ENCODE measurements around the gene PCDHGA6. TPM values are rescaled to one million over a fixed set of nuclear protein-coding genes. Genes with fewer than 3 reads are reported as not detected.
A peak's percentile ranks its signal among the peaks of the same experiment; 100 is the strongest.

PCDHGA6 gene
- total and polyA plus RNA-seq, 12 donors: 1.2 to 10.6 (median 8.1) TPM

- WGBS, 2 donors: 27 to 32% methylated on average over 13 of the region's 13 CpGs
- no peak for DNase-seq
- Histone ChIP-seq H3K36me3 (peaks cover 0 to 52% (median 0%) of the 10 kb centered on the region in 9 donors), H3K4me1 (peaks cover 0 to 25% (median 6%) of the 10 kb centered on the region in 9 donors), H3K27ac (no peak overlapping the region), H3K27me3 (peaks cover 0 to 99% (median 0%) of the 10 kb centered on the region in 7 donors), H3K9me3 (peaks cover 0 to 100% (median 69%) of the 10 kb centered on the region in 11 donors), H3K4me3 (peak overlapping the region in 8 of 10 donors; percentile 11 to 42 (median 36))
- intact Hi-C loops (cut with DNase I): loop anchor here in 4 of 10 donors (2.0 to 10.0 kb wide), 4 partner anchors 55 to 103 kb away; partner anchors contain the start of gene PCDHGA3 (in 1 of the 4)
- TF ChIP-seq CTCF (IDR thresholded peaks at IDR 0.05): no peak
- ATAC-seq: no peak
Measured at GRCh38 chr5:141421489-141421855, 47.8 kb downstream of the PCDHGA6 start.

GRCh38 chr5:141422742-141423291 is 49.1 kb downstream of the PCDHGA6 start:
- no peak for DNase-seq
- WGBS, 2 donors: 31 to 35% methylated on average over 42 of the region's 42 CpGs
- no peak for TF ChIP-seq CTCF (IDR thresholded peaks at IDR 0.05)
- H3K4me3 ChIP-seq: no peak overlapping the region
- H3K9me3 ChIP-seq: peaks cover 0 to 100% (median 82%) of the 10 kb centered on the region in 11 donors
- H3K27me3 ChIP-seq: peaks cover 0 to 99% (median 0%) of the 10 kb centered on the region in 7 donors
- H3K4me1 ChIP-seq: peaks cover 0 to 20% (median 6%) of the 10 kb centered on the region in 9 donors
- intact Hi-C loops (cut with DNase I): loop anchor here in 3 of 10 donors (5.0 to 10.0 kb wide), 3 partner anchors 81 to 102 kb away; partner anchors contain the start of gene PCDHGA3 (in 1 of the 3)
- no peak for ATAC-seq
- no peak overlapping the region for H3K27ac ChIP-seq
- peaks cover 0 to 65% (median 0%) of the 10 kb centered on the region in 9 donors for H3K36me3 ChIP-seq

- no peak for DNase-seq
- H3K4me1 ChIP-seq: peaks cover 0 to 22% (median 0%) of the 10 kb centered on the region in 9 donors
- H3K36me3 ChIP-seq: peaks cover 0 to 60% (median 0%) of the 10 kb centered on the region in 9 donors
- WGBS, 2 donors: 54 to 55% methylated on average over 53 of the region's 53 CpGs
- intact Hi-C loops (cut with DNase I): loop anchor here in 2 of 10 donors (5.0 to 10.0 kb wide), 2 partner anchors 94 to 97 kb away; no protein-coding TSS in a partner anchor
- peaks cover 0 to 100% (median 77%) of the 10 kb centered on the region in 11 donors for H3K9me3 ChIP-seq
- H3K27me3 ChIP-seq: peaks cover 0 to 98% (median 0%) of the 10 kb centered on the region in 7 donors
- no peak overlapping the region for H3K4me3 ChIP-seq
- peak in 1 of 8 donors; percentile 18 for ATAC-seq
- TF ChIP-seq CTCF (IDR thresholded peaks at IDR 0.05): no peak
- no peak overlapping the region for H3K27ac ChIP-seq
Measured at GRCh38 chr5:141427783-141428426, 54.2 kb downstream of the PCDHGA6 start.

Other genes starting within 250 kb of the PCDHGA6 start
Only the 30 nearest of the 36 such genes appear.
- gene PCDHB9, start 186.7 kb upstream of the PCDHGA6 start, total RNA-seq: 1 to 10 TPM in 5 of 10 donors, under 1 TPM in 5; 0.34 to 3.4 (median 1.1) TPM
- under 1 TPM; 0.25 to 0.59 TPM for gene PCDHB9, start 186.7 kb upstream of the PCDHGA6 start, polyA plus RNA-seq
- gene PCDHB10, start 181.5 kb upstream of the PCDHGA6 start, total RNA-seq: 1 to 10 TPM in 3 of 10 donors, under 1 TPM in 7; 0.28 to 1.3 (median 0.68) TPM
- gene PCDHB10, start 181.5 kb upstream of the PCDHGA6 start, polyA plus RNA-seq: under 1 TPM; 0.42 to 0.59 TPM
- gene PCDHB11, start 174.3 kb upstream of the PCDHGA6 start, total RNA-seq: 1 to 10 TPM in 7 of 10 donors, under 1 TPM in 3; 0.64 to 2.8 (median 1.4) TPM
- gene PCDHB11, start 174.3 kb upstream of the PCDHGA6 start, polyA plus RNA-seq: under 1 TPM; 0.26 to 0.37 TPM
- 1 to 10 TPM in 6 of 10 donors, under 1 TPM in 4; 0.79 to 1.7 (median 1.1) TPM for gene PCDHB12, start 165.2 kb upstream of the PCDHGA6 start, total RNA-seq
- under 1 TPM; 0.51 to 0.58 TPM for gene PCDHB12, start 165.2 kb upstream of the PCDHGA6 start, polyA plus RNA-seq
- gene PCDHB13, start 160.0 kb upstream of the PCDHGA6 start, total RNA-seq: 1 to 10 TPM; 2.7 to 5.4 (median 3.6) TPM
- 1 to 10 TPM; 1.0 to 1.3 TPM for gene PCDHB13, start 160.0 kb upstream of the PCDHGA6 start, polyA plus RNA-seq
- gene PCDHB14, start 150.5 kb upstream of the PCDHGA6 start, total RNA-seq: 1 to 10 TPM; 1.4 to 9.0 (median 4.2) TPM
- gene PCDHB14, start 150.5 kb upstream of the PCDHGA6 start, polyA plus RNA-seq: 1 to 10 TPM; 1.2 to 2.2 TPM
- 10 to 100 TPM in 2 of 10 donors, 1 to 10 TPM in 8; 3.3 to 10.5 (median 5.2) TPM for gene PCDHB15, start 128.5 kb upstream of the PCDHGA6 start, total RNA-seq
- 1 to 10 TPM; 2.3 to 3.4 TPM for gene PCDHB15, start 128.5 kb upstream of the PCDHGA6 start, polyA plus RNA-seq
- under 1 TPM in 2 of 10 donors, not detected in 8; 0.28 TPM for gene SLC25A2, start 69.8 kb upstream of the PCDHGA6 start, total RNA-seq
- gene SLC25A2, start 69.8 kb upstream of the PCDHGA6 start, polyA plus RNA-seq: under 1 TPM in 1 of 2 donors, not detected in 1; 0.22 TPM
- 100 to 1,000 TPM in 8 of 10 donors, 10 to 100 TPM in 2; 93.4 to 111 (median 107) TPM for gene TAF7, start 53.1 kb upstream of the PCDHGA6 start, total RNA-seq
- 10 to 100 TPM; 33.1 to 89.9 TPM for gene TAF7, start 53.1 kb upstream of the PCDHGA6 start, polyA plus RNA-seq
- gene PCDHGA1, start 43.4 kb upstream of the PCDHGA6 start, total RNA-seq: 1 to 10 TPM; 2.1 to 5.0 (median 2.8) TPM
- gene PCDHGA1, start 43.4 kb upstream of the PCDHGA6 start, polyA plus RNA-seq: 1 to 10 TPM in 1 of 2 donors, under 1 TPM in 1; 0.57 to 1.5 TPM
- 10 to 100 TPM in 6 of 10 donors, 1 to 10 TPM in 4; 7.0 to 15.3 (median 12.2) TPM for gene PCDHGA2, start 35.1 kb upstream of the PCDHGA6 start, total RNA-seq
- gene PCDHGA2, start 35.1 kb upstream of the PCDHGA6 start, polyA plus RNA-seq: 1 to 10 TPM; 1.6 to 2.0 TPM
- gene PCDHGA3, start 30.1 kb upstream of the PCDHGA6 start, total RNA-seq: 10 to 100 TPM; 10.0 to 21.0 (median 15.2) TPM
- 1 to 10 TPM; 1.3 to 7.5 TPM for gene PCDHGA3, start 30.1 kb upstream of the PCDHGA6 start, polyA plus RNA-seq
- gene PCDHGB1, start 23.8 kb upstream of the PCDHGA6 start, total RNA-seq: 10 to 100 TPM in 3 of 10 donors, 1 to 10 TPM in 7; 5.2 to 13.2 (median 9.0) TPM
- 1 to 10 TPM in 1 of 2 donors, under 1 TPM in 1; 0.19 to 7.2 TPM for gene PCDHGB1, start 23.8 kb upstream of the PCDHGA6 start, polyA plus RNA-seq
- gene PCDHGA4, start 18.9 kb upstream of the PCDHGA6 start, total RNA-seq: 10 to 100 TPM in 8 of 10 donors, 1 to 10 TPM in 2; 7.4 to 16.0 (median 10.5) TPM
- 1 to 10 TPM in 1 of 2 donors, under 1 TPM in 1; 0.70 to 4.8 TPM for gene PCDHGA4, start 18.9 kb upstream of the PCDHGA6 start, polyA plus RNA-seq
- gene PCDHGB2, start 13.9 kb upstream of the PCDHGA6 start, total RNA-seq: 10 to 100 TPM in 7 of 10 donors, 1 to 10 TPM in 3; 8.2 to 17.0 (median 11.5) TPM
- 1 to 10 TPM in 1 of 2 donors, under 1 TPM in 1; 0.64 to 5.2 TPM for gene PCDHGB2, start 13.9 kb upstream of the PCDHGA6 start, polyA plus RNA-seq
- gene PCDHGA5, start 9.7 kb upstream of the PCDHGA6 start, total RNA-seq: 1 to 10 TPM; 5.5 to 9.7 (median 7.1) TPM
- 1 to 10 TPM in 1 of 2 donors, under 1 TPM in 1; 0.59 to 5.3 TPM for gene PCDHGA5, start 9.7 kb upstream of the PCDHGA6 start, polyA plus RNA-seq
- 10 to 100 TPM in 3 of 10 donors, 1 to 10 TPM in 7; 7.0 to 14.0 (median 9.3) TPM for gene PCDHGB3, start 3.6 kb upstream of the PCDHGA6 start, total RNA-seq
- gene PCDHGB3, start 3.6 kb upstream of the PCDHGA6 start, polyA plus RNA-seq: 1 to 10 TPM in 1 of 2 donors, under 1 TPM in 1; 0.39 to 5.1 TPM
- 10 to 100 TPM in 1 of 10 donors, 1 to 10 TPM in 9; 5.9 to 11.5 (median 8.1) TPM for gene PCDHGA7, start 8.9 kb downstream of the PCDHGA6 start, total RNA-seq
- gene PCDHGA7, start 8.9 kb downstream of the PCDHGA6 start, polyA plus RNA-seq: 1 to 10 TPM in 1 of 2 donors, under 1 TPM in 1; 0.54 to 6.4 TPM
- gene PCDHGB4, start 13.8 kb downstream of the PCDHGA6 start, total RNA-seq: 10 to 100 TPM in 1 of 10 donors, 1 to 10 TPM in 9; 5.1 to 10.9 (median 7.3) TPM
- 1 to 10 TPM in 1 of 2 donors, under 1 TPM in 1; 0.96 to 3.3 TPM for gene PCDHGB4, start 13.8 kb downstream of the PCDHGA6 start, polyA plus RNA-seq
- gene PCDHGA8, start 18.7 kb downstream of the PCDHGA6 start, total RNA-seq: 10 to 100 TPM in 1 of 10 donors, 1 to 10 TPM in 9; 7.2 to 11.2 (median 8.7) TPM
- gene PCDHGA8, start 18.7 kb downstream of the PCDHGA6 start, polyA plus RNA-seq: 1 to 10 TPM in 1 of 2 donors, under 1 TPM in 1; 0.28 to 3.7 TPM
- 10 to 100 TPM in 2 of 10 donors, 1 to 10 TPM in 8; 6.6 to 12.1 (median 8.2) TPM for gene PCDHGB5, start 24.1 kb downstream of the PCDHGA6 start, total RNA-seq
- gene PCDHGB5, start 24.1 kb downstream of the PCDHGA6 start, polyA plus RNA-seq: 1 to 10 TPM; 1.6 to 3.8 TPM
- gene PCDHGA9, start 28.9 kb downstream of the PCDHGA6 start, total RNA-seq: 1 to 10 TPM; 4.0 to 8.3 (median 6.0) TPM
- gene PCDHGA9, start 28.9 kb downstream of the PCDHGA6 start, polyA plus RNA-seq: 1 to 10 TPM in 1 of 2 donors, under 1 TPM in 1; 0.55 to 7.1 TPM
- gene PCDHGB6, start 34.1 kb downstream of the PCDHGA6 start, total RNA-seq: 10 to 100 TPM in 1 of 10 donors, 1 to 10 TPM in 9; 4.6 to 10.2 (median 6.6) TPM
- 1 to 10 TPM; 1.1 to 5.8 TPM for gene PCDHGB6, start 34.1 kb downstream of the PCDHGA6 start, polyA plus RNA-seq
- gene PCDHGA10, start 39.1 kb downstream of the PCDHGA6 start, total RNA-seq: 1 to 10 TPM; 4.3 to 7.8 (median 6.7) TPM
- 1 to 10 TPM in 1 of 2 donors, under 1 TPM in 1; 0.52 to 3.4 TPM for gene PCDHGA10, start 39.1 kb downstream of the PCDHGA6 start, polyA plus RNA-seq
- gene PCDHGB7, start 43.8 kb downstream of the PCDHGA6 start, total RNA-seq: 10 to 100 TPM in 8 of 10 donors, 1 to 10 TPM in 2; 5.9 to 12.6 (median 10.5) TPM
- gene PCDHGB7, start 43.8 kb downstream of the PCDHGA6 start, polyA plus RNA-seq: 1 to 10 TPM; 1.9 to 5.6 TPM
- gene PCDHGA11, start 47.2 kb downstream of the PCDHGA6 start, total RNA-seq: 1 to 10 TPM; 3.3 to 8.5 (median 5.4) TPM
- 1 to 10 TPM in 1 of 2 donors, under 1 TPM in 1; 0.74 to 7.2 TPM for gene PCDHGA11, start 47.2 kb downstream of the PCDHGA6 start, polyA plus RNA-seq
- 1 to 10 TPM; 5.4 to 9.2 (median 6.1) TPM for gene PCDHGA12, start 56.6 kb downstream of the PCDHGA6 start, total RNA-seq
- 1 to 10 TPM; 1.6 to 5.3 TPM for gene PCDHGA12, start 56.6 kb downstream of the PCDHGA6 start, polyA plus RNA-seq
- gene PCDHGC3, start 102.1 kb downstream of the PCDHGA6 start, total RNA-seq: 10 to 100 TPM; 12.8 to 19.5 (median 15.9) TPM
- 10 to 100 TPM; 43.4 to 48.6 TPM for gene PCDHGC3, start 102.1 kb downstream of the PCDHGA6 start, polyA plus RNA-seq
- gene PCDHGC4, start 111.1 kb downstream of the PCDHGA6 start, total RNA-seq: 1 to 10 TPM; 1.7 to 4.3 (median 3.1) TPM
- 1 to 10 TPM in 1 of 2 donors, under 1 TPM in 1; 0.12 to 5.0 TPM for gene PCDHGC4, start 111.1 kb downstream of the PCDHGA6 start, polyA plus RNA-seq
- gene PCDHGC5, start 115.2 kb downstream of the PCDHGA6 start, total RNA-seq: 1 to 10 TPM; 2.2 to 4.9 (median 3.3) TPM
- 10 to 100 TPM in 1 of 2 donors, under 1 TPM in 1; 0.38 to 10.2 TPM for gene PCDHGC5, start 115.2 kb downstream of the PCDHGA6 start, polyA plus RNA-seq